Measurements from ENCODE around the gene CKAP2. TPM values are rescaled to one million over a fixed set of nuclear protein-coding genes. Genes with fewer than 3 reads are reported as not detected.
"Not testable (repeated sequence)": the region's sequence is repeated elsewhere in the genome, so short reads cannot be mapped to it uniquely, and the experiment has no call there.

CKAP2 gene
- total RNA-seq, 1 experiment from 2014 or later = 80.2 TPM

DNA sequence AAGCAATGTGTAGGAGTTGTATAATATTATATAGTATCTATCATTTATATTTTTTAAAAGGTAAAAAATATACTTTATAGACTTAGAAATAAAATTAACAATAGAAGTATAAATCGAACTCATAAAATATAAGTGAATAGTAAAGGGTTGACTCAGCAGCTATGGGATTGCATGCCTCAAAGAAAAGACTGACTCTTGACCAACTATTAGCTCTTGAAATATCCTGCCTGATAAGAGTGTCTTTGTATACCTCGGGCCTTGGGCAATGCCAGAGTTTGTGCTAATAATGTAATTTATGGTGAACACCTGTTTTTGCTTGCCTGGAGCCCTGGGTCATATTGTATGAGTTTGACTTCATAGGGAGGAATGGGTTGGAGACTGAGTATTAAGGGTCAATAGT, 31.8 kb downstream of the CKAP2 start:
- BruUV-seq (replicated peaks); CTCF ChIA-PET; ATAC-seq: not testable (repeated sequence)

DNA sequence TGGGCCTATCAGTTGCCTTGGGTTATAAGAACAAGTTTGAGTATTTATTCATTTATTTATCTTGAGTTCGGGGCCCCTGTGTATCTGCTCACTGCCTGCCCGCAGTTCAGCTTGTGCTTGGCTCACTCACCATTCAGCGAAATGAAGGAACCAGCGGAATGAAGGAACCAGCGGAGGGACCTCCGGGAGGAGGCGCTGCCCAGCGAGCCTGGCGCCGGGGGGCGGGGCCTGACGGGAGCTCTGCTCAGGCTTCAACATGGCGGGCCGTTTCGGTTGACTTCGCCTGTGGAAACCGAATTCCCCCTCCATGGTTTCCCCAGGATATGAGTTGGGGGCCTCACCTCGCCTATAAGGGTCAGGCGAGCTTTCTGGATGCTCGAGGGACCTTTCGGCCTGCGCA, 33.5 kb downstream of the CKAP2 start:
- ATAC-seq, POLR2A ChIA-PET: not testable (repeated sequence)

More for the DNA sequence above, 31.8 kb downstream of the CKAP2 start:
- RAD21 ChIA-PET (ENCODE audit: low non-redundant PET in 1 of 2, low total read pairs in 2 of 2, uncharacterized antibody in 2 of 2, unreplicated experiment in 2 of 2); H3K36me3 ChIP-seq (ENCODE audit: control insufficient read depth in 1 of 2, insufficient read depth in 2 of 2, low read length in 2 of 2); H3K4me2 ChIP-seq (ENCODE audit: low read length); H2AFZ ChIP-seq (ENCODE audit: low read depth, low read length, poor library complexity, severe bottlenecking); H3K9me2 ChIP-seq (ENCODE audit: insufficient read depth); H3K27me3 ChIP-seq (ENCODE audit: insufficient read depth, low read length); H3K4me3 ChIP-seq (replicated peaks in 1 of 2; ENCODE audit: low read depth in 1 of 2, low read length in 2 of 2); H3K79me2 ChIP-seq (ENCODE audit: insufficient read depth, low read length); H4K20me1 ChIP-seq (ENCODE audit: insufficient read depth); H3K9me3 ChIP-seq (ENCODE audit: control insufficient read depth in 1 of 2, insufficient read depth in 1 of 2, low read depth in 1 of 2, low read length in 2 of 2); H3K4me1 ChIP-seq (ENCODE audit: control insufficient read depth in 1 of 2, insufficient read depth in 2 of 2, low read length in 2 of 2); POLR2A ChIA-PET; intact Hi-C loops (cut with micrococcal nuclease); H3K27ac ChIP-seq (ENCODE audit: low read depth, low read length); H3K9ac ChIP-seq (ENCODE audit: low read length); DNase-seq (ENCODE audit: low read depth, low spot score): not testable (repeated sequence)

DNA sequence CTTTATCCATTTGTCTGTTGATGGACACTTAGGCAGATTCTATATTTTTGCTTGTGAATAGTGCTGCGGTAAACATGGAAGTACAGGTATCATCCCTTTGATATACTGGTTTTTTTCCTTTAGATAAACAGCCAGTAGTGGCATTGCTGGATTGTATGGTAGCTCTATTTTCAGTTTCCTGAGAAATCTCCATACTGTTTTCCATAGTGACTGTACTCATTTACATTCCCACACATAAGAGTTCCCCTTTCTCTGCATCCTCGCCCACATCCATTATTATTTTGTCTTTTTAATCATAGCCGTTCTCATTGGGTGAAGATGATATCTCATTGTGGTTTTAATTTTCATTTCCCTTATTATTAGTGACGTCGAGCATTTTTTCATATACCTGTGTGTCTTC, 35.7 kb downstream of the CKAP2 start:
- DNase-seq (ENCODE audit: low read depth, low spot score); H3K27ac ChIP-seq (ENCODE audit: low read depth, low read length); H3K4me1 ChIP-seq (ENCODE audit: control insufficient read depth in 1 of 2, insufficient read depth in 2 of 2, low read length in 2 of 2); H4K20me1 ChIP-seq (ENCODE audit: insufficient read depth); H3K4me2 ChIP-seq (ENCODE audit: low read length); H3K9ac ChIP-seq (ENCODE audit: low read length); H3K9me2 ChIP-seq (ENCODE audit: insufficient read depth); intact Hi-C loops (cut with micrococcal nuclease); H3K36me3 ChIP-seq (ENCODE audit: control insufficient read depth in 1 of 2, insufficient read depth in 2 of 2, low read length in 2 of 2); H3K79me2 ChIP-seq (ENCODE audit: insufficient read depth, low read length); POLR2A ChIA-PET; H3K9me3 ChIP-seq (ENCODE audit: control insufficient read depth in 1 of 2, insufficient read depth in 1 of 2, low read depth in 1 of 2, low read length in 2 of 2); H2AFZ ChIP-seq (ENCODE audit: low read depth, low read length, poor library complexity, severe bottlenecking); CTCF ChIA-PET; RAD21 ChIA-PET (ENCODE audit: low non-redundant PET in 1 of 2, low total read pairs in 2 of 2, uncharacterized antibody in 2 of 2, unreplicated experiment in 2 of 2); BruUV-seq (replicated peaks); H3K4me3 ChIP-seq (replicated peaks in 1 of 2; ENCODE audit: low read depth in 1 of 2, low read length in 2 of 2); H3K27me3 ChIP-seq (ENCODE audit: insufficient read depth, low read length); ATAC-seq: not testable (repeated sequence)

More for the DNA sequence above, 33.5 kb downstream of the CKAP2 start:
- H3K27ac ChIP-seq (ENCODE audit: low read depth, low read length); H3K4me2 ChIP-seq (ENCODE audit: low read length); H3K9me3 ChIP-seq (ENCODE audit: control insufficient read depth in 1 of 2, insufficient read depth in 1 of 2, low read depth in 1 of 2, low read length in 2 of 2); H3K4me3 ChIP-seq (replicated peaks in 1 of 2; ENCODE audit: low read depth in 1 of 2, low read length in 2 of 2); H3K9ac ChIP-seq (ENCODE audit: low read length); DNase-seq (ENCODE audit: low read depth, low spot score); H3K36me3 ChIP-seq (ENCODE audit: control insufficient read depth in 1 of 2, insufficient read depth in 2 of 2, low read length in 2 of 2); H3K9me2 ChIP-seq (ENCODE audit: insufficient read depth); H2AFZ ChIP-seq (ENCODE audit: low read depth, low read length, poor library complexity, severe bottlenecking); intact Hi-C loops (cut with micrococcal nuclease); H4K20me1 ChIP-seq (ENCODE audit: insufficient read depth); H3K79me2 ChIP-seq (ENCODE audit: insufficient read depth, low read length); RAD21 ChIA-PET (ENCODE audit: low non-redundant PET in 1 of 2, low total read pairs in 2 of 2, uncharacterized antibody in 2 of 2, unreplicated experiment in 2 of 2); H3K4me1 ChIP-seq (ENCODE audit: control insufficient read depth in 1 of 2, insufficient read depth in 2 of 2, low read length in 2 of 2); H3K27me3 ChIP-seq (ENCODE audit: insufficient read depth, low read length); BruUV-seq (replicated peaks); CTCF ChIA-PET: not testable (repeated sequence)

DNA sequence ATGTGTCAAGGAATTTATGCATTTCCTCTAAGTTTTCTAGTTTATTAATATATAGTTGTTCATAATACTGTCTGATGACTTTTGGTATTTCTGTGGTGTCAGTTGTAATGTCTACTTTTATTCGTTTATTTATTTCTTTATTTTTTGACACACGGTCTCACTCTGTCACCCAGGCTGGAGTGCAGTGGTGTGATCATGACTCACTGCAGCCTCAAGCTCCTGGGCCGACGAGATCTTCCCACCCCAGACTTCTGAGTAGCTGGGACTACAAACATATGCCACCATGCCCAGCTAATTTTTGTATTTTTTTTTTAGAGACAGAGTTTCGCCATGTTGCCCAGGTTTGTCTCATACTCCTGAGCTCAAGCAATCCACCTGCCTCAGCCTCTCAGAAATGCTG, 39.0 kb downstream of the CKAP2 start:
- intact Hi-C loops (cut with micrococcal nuclease); H3K79me2 ChIP-seq (ENCODE audit: insufficient read depth, low read length); RAD21 ChIA-PET (ENCODE audit: low non-redundant PET in 1 of 2, low total read pairs in 2 of 2, uncharacterized antibody in 2 of 2, unreplicated experiment in 2 of 2); DNase-seq (ENCODE audit: low read depth, low spot score); H3K27me3 ChIP-seq (ENCODE audit: insufficient read depth, low read length); H3K9me3 ChIP-seq (ENCODE audit: control insufficient read depth in 1 of 2, insufficient read depth in 1 of 2, low read depth in 1 of 2, low read length in 2 of 2); POLR2A ChIA-PET; ATAC-seq; H3K36me3 ChIP-seq (ENCODE audit: control insufficient read depth in 1 of 2, insufficient read depth in 2 of 2, low read length in 2 of 2); H3K9me2 ChIP-seq (ENCODE audit: insufficient read depth); H3K27ac ChIP-seq (ENCODE audit: low read depth, low read length); H3K9ac ChIP-seq (ENCODE audit: low read length); H4K20me1 ChIP-seq (ENCODE audit: insufficient read depth); H2AFZ ChIP-seq (ENCODE audit: low read depth, low read length, poor library complexity, severe bottlenecking); H3K4me1 ChIP-seq (ENCODE audit: control insufficient read depth in 1 of 2, insufficient read depth in 2 of 2, low read length in 2 of 2); BruUV-seq (replicated peaks); CTCF ChIA-PET; H3K4me3 ChIP-seq (replicated peaks in 1 of 2; ENCODE audit: low read depth in 1 of 2, low read length in 2 of 2); H3K4me2 ChIP-seq (ENCODE audit: low read length): not testable (repeated sequence)

DNA sequence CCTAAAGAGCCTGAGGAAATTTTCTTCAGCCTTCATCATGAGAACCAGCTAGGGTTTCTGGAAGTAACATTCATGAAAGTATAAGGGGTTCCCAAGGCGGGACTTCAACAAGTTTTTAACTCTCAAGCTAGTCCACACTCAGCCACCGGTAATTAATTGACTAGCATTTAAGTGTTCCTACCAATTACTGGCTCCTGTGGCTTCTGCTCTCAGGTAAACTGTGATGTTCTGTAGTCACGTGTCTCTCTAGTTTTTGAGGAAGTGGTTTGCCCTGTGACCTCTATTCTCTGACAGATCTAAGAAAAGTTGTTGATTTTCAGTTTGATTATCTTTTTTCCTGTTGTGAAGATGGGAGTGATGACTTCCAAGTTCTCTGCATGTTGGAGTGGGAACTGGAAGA, 42.7 kb downstream of the CKAP2 start:
- DNase-seq (ENCODE audit: low read depth, low spot score); H3K27me3 ChIP-seq (ENCODE audit: insufficient read depth, low read length); H3K9ac ChIP-seq (ENCODE audit: low read length); H3K27ac ChIP-seq (ENCODE audit: low read depth, low read length); POLR2A ChIA-PET; H3K9me3 ChIP-seq (ENCODE audit: control insufficient read depth in 1 of 2, insufficient read depth in 1 of 2, low read depth in 1 of 2, low read length in 2 of 2); H3K79me2 ChIP-seq (ENCODE audit: insufficient read depth, low read length); H4K20me1 ChIP-seq (ENCODE audit: insufficient read depth); H3K4me2 ChIP-seq (ENCODE audit: low read length); ATAC-seq; intact Hi-C loops (cut with micrococcal nuclease); H3K9me2 ChIP-seq (ENCODE audit: insufficient read depth); BruUV-seq (replicated peaks); H3K4me3 ChIP-seq (replicated peaks in 1 of 2; ENCODE audit: low read depth in 1 of 2, low read length in 2 of 2); H2AFZ ChIP-seq (ENCODE audit: low read depth, low read length, poor library complexity, severe bottlenecking); RAD21 ChIA-PET (ENCODE audit: low non-redundant PET in 1 of 2, low total read pairs in 2 of 2, uncharacterized antibody in 2 of 2, unreplicated experiment in 2 of 2); H3K36me3 ChIP-seq (ENCODE audit: control insufficient read depth in 1 of 2, insufficient read depth in 2 of 2, low read length in 2 of 2); H3K4me1 ChIP-seq (ENCODE audit: control insufficient read depth in 1 of 2, insufficient read depth in 2 of 2, low read length in 2 of 2); CTCF ChIA-PET: not testable (repeated sequence)
